ENCODE data around the gene CCNH. TPM values are rescaled to one million over a fixed set of nuclear protein-coding genes. Genes with fewer than 3 reads are reported as not detected.

The CCNH gene
- polyA plus RNA-seq, 1 of the 3 experiments (the other 2 are of a cell fraction), result 29.1 TPM

DNA sequence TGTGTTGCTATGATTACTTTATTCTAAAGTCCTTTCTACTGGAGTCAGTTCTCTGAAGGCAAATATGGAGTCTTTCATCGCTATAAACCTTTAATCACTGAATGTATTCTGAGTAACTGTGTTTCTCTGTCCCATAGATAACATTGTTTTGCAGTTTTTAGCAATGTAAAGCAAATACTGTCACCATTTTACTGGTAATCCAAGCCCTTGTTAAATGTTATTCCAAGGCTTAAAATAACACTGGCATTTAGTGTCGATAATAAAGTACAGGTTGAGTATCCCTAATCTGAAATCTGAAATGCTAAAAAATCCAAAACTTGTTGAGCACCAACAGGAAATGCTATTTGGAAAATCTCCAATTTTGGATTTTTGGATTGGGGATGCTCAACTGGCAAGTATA lies 24.6 kb downstream of the CCNH start:
- peaks cover 91 to 98% of the 10 kb centered on the region in 2 experiments for H3K36me3 ChIP-seq (replicated peaks in 1 of 2; ENCODE audit: control insufficient read depth in 1 of 2, insufficient read depth in 2 of 2, low read length in 1 of 2)
- TF ChIP-seq EZH2phosphoT487 (IDR thresholded peaks at IDR 0.05; ENCODE audit: borderline replicate concordance, low read depth) (no peak), RCOR1 (IDR thresholded peaks at IDR 0.05; ENCODE audit: low read length) (no peak), NRF1 (IDR thresholded peaks at IDR 0.05; ENCODE audit: low read depth, low read length) (no peak), EP300 (IDR thresholded peaks at IDR 0.05; ENCODE audit: borderline replicate concordance in 1 of 2, low read depth in 1 of 2, low read length in 1 of 2) (no peak), RXRA (IDR thresholded peaks at IDR 0.05; ENCODE audit: borderline replicate concordance, low read depth) (no peak), YY1 (IDR thresholded peaks at IDR 0.05; ENCODE audit: low read depth) (no peak), GATA2 (CRISPR knock-in tag; IDR thresholded peaks at IDR 0.05) (no peak), MXI1 (IDR thresholded peaks at IDR 0.05; ENCODE audit: low read depth, low read length) (no peak), SMC3 (IDR thresholded peaks at IDR 0.05; ENCODE audit: low read depth, low read length) (no peak), TEAD4 (IDR thresholded peaks at IDR 0.05; ENCODE audit: borderline replicate concordance, insufficient read depth) (no peak), MEF2A (IDR thresholded peaks at IDR 0.05; ENCODE audit: borderline replicate concordance, low read depth) (no peak), FOSL2 (IDR thresholded peaks at IDR 0.05; ENCODE audit: borderline replicate concordance, low read depth) (no peak), TAF1 (IDR thresholded peaks at IDR 0.05; ENCODE audit: borderline replicate concordance, low read depth, low read length) (no peak), GABPA (IDR thresholded peaks at IDR 0.05; ENCODE audit: low read depth) (no peak)
- TF ChIP-seq, protein P1, sequence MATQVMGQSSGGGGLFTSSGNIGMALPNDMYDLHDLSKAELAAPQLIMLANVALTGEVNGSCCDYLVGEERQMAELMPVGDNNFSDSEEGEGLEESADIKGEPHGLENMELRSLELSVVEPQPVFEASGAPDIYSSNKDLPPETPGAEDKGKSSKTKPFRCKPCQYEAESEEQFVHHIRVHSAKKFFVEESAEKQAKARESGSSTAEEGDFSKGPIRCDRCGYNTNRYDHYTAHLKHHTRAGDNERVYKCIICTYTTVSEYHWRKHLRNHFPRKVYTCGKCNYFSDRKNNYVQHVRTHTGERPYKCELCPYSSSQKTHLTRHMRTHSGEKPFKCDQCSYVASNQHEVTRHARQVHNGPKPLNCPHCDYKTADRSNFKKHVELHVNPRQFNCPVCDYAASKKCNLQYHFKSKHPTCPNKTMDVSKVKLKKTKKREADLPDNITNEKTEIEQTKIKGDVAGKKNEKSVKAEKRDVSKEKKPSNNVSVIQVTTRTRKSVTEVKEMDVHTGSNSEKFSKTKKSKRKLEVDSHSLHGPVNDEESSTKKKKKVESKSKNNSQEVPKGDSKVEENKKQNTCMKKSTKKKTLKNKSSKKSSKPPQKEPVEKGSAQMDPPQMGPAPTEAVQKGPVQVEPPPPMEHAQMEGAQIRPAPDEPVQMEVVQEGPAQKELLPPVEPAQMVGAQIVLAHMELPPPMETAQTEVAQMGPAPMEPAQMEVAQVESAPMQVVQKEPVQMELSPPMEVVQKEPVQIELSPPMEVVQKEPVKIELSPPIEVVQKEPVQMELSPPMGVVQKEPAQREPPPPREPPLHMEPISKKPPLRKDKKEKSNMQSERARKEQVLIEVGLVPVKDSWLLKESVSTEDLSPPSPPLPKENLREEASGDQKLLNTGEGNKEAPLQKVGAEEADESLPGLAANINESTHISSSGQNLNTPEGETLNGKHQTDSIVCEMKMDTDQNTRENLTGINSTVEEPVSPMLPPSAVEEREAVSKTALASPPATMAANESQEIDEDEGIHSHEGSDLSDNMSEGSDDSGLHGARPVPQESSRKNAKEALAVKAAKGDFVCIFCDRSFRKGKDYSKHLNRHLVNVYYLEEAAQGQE (IDR thresholded peaks at IDR 0.05; ENCODE audit: low read depth, low read length), result no peak
- TF ChIP-seq, protein P2, sequence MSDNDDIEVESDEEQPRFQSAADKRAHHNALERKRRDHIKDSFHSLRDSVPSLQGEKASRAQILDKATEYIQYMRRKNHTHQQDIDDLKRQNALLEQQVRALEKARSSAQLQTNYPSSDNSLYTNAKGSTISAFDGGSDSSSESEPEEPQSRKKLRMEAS (IDR thresholded peaks at IDR 0.05; ENCODE audit: low read depth), result no peak
- TF ChIP-seq, protein P3, sequence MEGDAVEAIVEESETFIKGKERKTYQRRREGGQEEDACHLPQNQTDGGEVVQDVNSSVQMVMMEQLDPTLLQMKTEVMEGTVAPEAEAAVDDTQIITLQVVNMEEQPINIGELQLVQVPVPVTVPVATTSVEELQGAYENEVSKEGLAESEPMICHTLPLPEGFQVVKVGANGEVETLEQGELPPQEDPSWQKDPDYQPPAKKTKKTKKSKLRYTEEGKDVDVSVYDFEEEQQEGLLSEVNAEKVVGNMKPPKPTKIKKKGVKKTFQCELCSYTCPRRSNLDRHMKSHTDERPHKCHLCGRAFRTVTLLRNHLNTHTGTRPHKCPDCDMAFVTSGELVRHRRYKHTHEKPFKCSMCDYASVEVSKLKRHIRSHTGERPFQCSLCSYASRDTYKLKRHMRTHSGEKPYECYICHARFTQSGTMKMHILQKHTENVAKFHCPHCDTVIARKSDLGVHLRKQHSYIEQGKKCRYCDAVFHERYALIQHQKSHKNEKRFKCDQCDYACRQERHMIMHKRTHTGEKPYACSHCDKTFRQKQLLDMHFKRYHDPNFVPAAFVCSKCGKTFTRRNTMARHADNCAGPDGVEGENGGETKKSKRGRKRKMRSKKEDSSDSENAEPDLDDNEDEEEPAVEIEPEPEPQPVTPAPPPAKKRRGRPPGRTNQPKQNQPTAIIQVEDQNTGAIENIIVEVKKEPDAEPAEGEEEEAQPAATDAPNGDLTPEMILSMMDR (IDR thresholded peaks at IDR 0.05), result no peak
- TF ChIP-seq, protein P4, sequence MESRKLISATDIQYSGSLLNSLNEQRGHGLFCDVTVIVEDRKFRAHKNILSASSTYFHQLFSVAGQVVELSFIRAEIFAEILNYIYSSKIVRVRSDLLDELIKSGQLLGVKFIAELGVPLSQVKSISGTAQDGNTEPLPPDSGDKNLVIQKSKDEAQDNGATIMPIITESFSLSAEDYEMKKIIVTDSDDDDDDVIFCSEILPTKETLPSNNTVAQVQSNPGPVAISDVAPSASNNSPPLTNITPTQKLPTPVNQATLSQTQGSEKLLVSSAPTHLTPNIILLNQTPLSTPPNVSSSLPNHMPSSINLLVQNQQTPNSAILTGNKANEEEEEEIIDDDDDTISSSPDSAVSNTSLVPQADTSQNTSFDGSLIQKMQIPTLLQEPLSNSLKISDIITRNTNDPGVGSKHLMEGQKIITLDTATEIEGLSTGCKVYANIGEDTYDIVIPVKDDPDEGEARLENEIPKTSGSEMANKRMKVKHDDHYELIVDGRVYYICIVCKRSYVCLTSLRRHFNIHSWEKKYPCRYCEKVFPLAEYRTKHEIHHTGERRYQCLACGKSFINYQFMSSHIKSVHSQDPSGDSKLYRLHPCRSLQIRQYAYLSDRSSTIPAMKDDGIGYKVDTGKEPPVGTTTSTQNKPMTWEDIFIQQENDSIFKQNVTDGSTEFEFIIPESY (IDR thresholded peaks at IDR 0.05; ENCODE audit: borderline replicate concordance, low read depth), result no peak
- TF ChIP-seq, protein P5, sequence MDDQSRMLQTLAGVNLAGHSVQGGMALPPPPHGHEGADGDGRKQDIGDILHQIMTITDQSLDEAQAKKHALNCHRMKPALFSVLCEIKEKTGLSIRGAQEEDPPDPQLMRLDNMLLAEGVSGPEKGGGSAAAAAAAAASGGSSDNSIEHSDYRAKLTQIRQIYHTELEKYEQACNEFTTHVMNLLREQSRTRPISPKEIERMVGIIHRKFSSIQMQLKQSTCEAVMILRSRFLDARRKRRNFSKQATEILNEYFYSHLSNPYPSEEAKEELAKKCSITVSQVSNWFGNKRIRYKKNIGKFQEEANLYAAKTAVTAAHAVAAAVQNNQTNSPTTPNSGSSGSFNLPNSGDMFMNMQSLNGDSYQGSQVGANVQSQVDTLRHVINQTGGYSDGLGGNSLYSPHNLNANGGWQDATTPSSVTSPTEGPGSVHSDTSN (IDR thresholded peaks at IDR 0.05), result no peak
- ChIA-PET CTCF (interaction anchor here (1.8 kb wide), 1 partner anchor 12 kb away, joined by 8 read pairs; no protein-coding TSS in a partner anchor), POLR2A (no interaction called here)
- H3K4me1 ChIP-seq (ENCODE audit: control insufficient read depth in 1 of 2, insufficient read depth in 2 of 2, low read depth in 1 of 2, low read length in 1 of 2), result peaks cover 0 to 11% of the 10 kb centered on the region in 2 experiments; a peak in 3 of 4 replicates
- no peak overlapping the region for H3K4me2 ChIP-seq
- peaks cover 55% of the 10 kb centered on the region for H3F3A ChIP-seq (replicated peaks; ENCODE audit: insufficient read depth)
- H3K79me2 ChIP-seq (ENCODE audit: insufficient read depth), result peaks cover 25% of the 10 kb centered on the region; the same call in 1 of the 2 replicates
- no peak for DNase-seq
- no peak overlapping the region for H3K4me3 ChIP-seq (ENCODE audit: low read depth in 2 of 2, low read length in 1 of 2)
- no peak overlapping the region for H2AFZ ChIP-seq (ENCODE audit: low read depth)
- no peak overlapping the region for H3K9ac ChIP-seq
- no peaks in the 10 kb centered on the region for H3K9me3 ChIP-seq
- WGBS (ENCODE audit: low lambda C conversion rate), result 91% methylated on average over 2 of the region's 2 CpGs
- no peaks in the 10 kb centered on the region for H3K9me2 ChIP-seq
- H3K27ac ChIP-seq (ENCODE audit: low read depth in 2 of 2, low read length in 1 of 2), result no peak overlapping the region
- no peaks in the 10 kb centered on the region for H4K20me1 ChIP-seq (ENCODE audit: insufficient read depth)
- H3K27me3 ChIP-seq (ENCODE audit: insufficient read depth), result no peaks in the 10 kb centered on the region
